SK-N-SH (cell line): ENCODE results near the gene MYH10. TPM values are rescaled to one million over a fixed set of nuclear protein-coding genes. Genes with fewer than 3 reads are reported as not detected.

Experiments
- CTCF ChIA-PET: fragments of 300-600, 350-600 bp; formaldehyde crosslinking; extraction: SDS; loops from one replicate; lab custom pipeline; 2021; lab: Yijun Ruan, JAX
- POLR2A ChIA-PET: fragments of 350-600 bp; sonication (Branson Sonifier 250); formaldehyde crosslinking; extraction: SDS; loops from one replicate; lab custom pipeline; 2020; ENCODE audit warnings: antibody characterized with exemption, inconsistent platforms; lab: Yijun Ruan, JAX
- DNase-seq: peaks from one replicate; pipeline ENCODE4 v3.0.0; 2012
- H2AFZ ChIP-seq: fragments of 200-600 bp; sonication (generic); 2 replicates; pipeline ENCODE4 v1.8.1; 2016; ENCODE audit warnings: antibody characterized with exemption, mild to moderate bottlenecking, low read depth
- H3F3A ChIP-seq: fragments of 200-600 bp; sonication (generic); replicated peaks from 2 replicates; pipeline ENCODE3; 2016; ENCODE audit warnings: antibody characterized with exemption, mild to moderate bottlenecking; ENCODE audit not compliant: insufficient read depth
- H3K27ac ChIP-seq, 2 experiments: fragments of 200-500 bp in 1 of 2; fragments of 200-600 bp in 1 of 2; sonication (Bioruptor generic) in 1 of 2; sonication (generic), shearing (Covaris generic) in 1 of 2; 2 replicates each; pipeline versions ENCODE4 v1.5.1 to v1.6.1; 2014 to 2016; ENCODE audit warnings: low read depth in 2 of 2, inconsistent platforms in 1 of 2, low read length in 1 of 2, mild to moderate bottlenecking in 1 of 2, mixed read lengths in 1 of 2
- H3K27me3 ChIP-seq: fragments of 200-600 bp; sonication (generic), shearing (Covaris generic); 2 replicates; pipeline ENCODE4 v1.6.1; 2016; ENCODE audit warnings: mixed run types; ENCODE audit not compliant: insufficient read depth
- H3K36me3 ChIP-seq, 2 experiments: fragments of 200-500 bp in 1 of 2; fragments of 200-600 bp in 1 of 2; sonication (Bioruptor generic) in 1 of 2; sonication (generic) in 1 of 2; replicated peaks in 1 of 2; 2 replicates each; pipeline versions ENCODE3 to v1.5.1; 2014 to 2016; ENCODE audit warnings: low read length in 1 of 2, mild to moderate bottlenecking in 1 of 2; ENCODE audit not compliant: insufficient read depth in 2 of 2, control insufficient read depth in 1 of 2
- H3K4me1 ChIP-seq, 2 experiments: fragments of 200-500 bp in 1 of 2; fragments of 200-600 bp in 1 of 2; sonication (Bioruptor generic) in 1 of 2; sonication (generic), shearing (Covaris generic) in 1 of 2; 2 replicates each; pipeline versions ENCODE4 v1.5.1 to v1.6.1; 2014 to 2016; ENCODE audit warnings: low read depth in 1 of 2, low read length in 1 of 2, mixed run types in 1 of 2; ENCODE audit not compliant: insufficient read depth in 2 of 2, control insufficient read depth in 1 of 2
- H3K4me2 ChIP-seq: fragments of 200-600 bp; sonication (generic), shearing (Covaris generic); 2 replicates; pipeline ENCODE4 v1.6.1; 2017; ENCODE audit warnings: mixed run types
- H3K4me3 ChIP-seq, 2 experiments: fragments of 200-500 bp in 1 of 2; fragments of 200-600 bp in 1 of 2; sonication (Bioruptor generic) in 1 of 2; sonication (generic), shearing (Covaris generic) in 1 of 2; 2 replicates each; pipeline versions ENCODE4 v1.5.1 to v1.8.1; 2014 to 2016; ENCODE audit warnings: low read depth in 2 of 2, inconsistent platforms in 1 of 2, low read length in 1 of 2, mild to moderate bottlenecking in 1 of 2, mixed read lengths in 1 of 2, moderate library complexity in 1 of 2
- H3K79me2 ChIP-seq: fragments of 200-600 bp; sonication (generic); 2 replicates; pipeline ENCODE4 v1.8.1; 2017; ENCODE audit warnings: mild to moderate bottlenecking; ENCODE audit not compliant: insufficient read depth
- H3K9ac ChIP-seq: fragments of 200-600 bp; sonication (generic); 2 replicates; pipeline ENCODE4 v1.6.1; 2017; ENCODE audit warnings: mixed run types
- H3K9me2 ChIP-seq: fragments of 200-600 bp; sonication (generic); 2 replicates; pipeline ENCODE4 v1.6.1; 2017; ENCODE audit warnings: mixed run types
- H3K9me3 ChIP-seq: fragments of 200-600 bp; sonication (generic); 2 replicates; pipeline ENCODE4 v1.6.1; 2017; ENCODE audit warnings: mixed run types, mild to moderate bottlenecking, moderate library complexity
- H4K20me1 ChIP-seq: fragments of 200-600 bp; sonication (generic); 2 replicates; pipeline ENCODE4 v1.6.1; 2017; ENCODE audit warnings: mild to moderate bottlenecking, mixed run types; ENCODE audit not compliant: insufficient read depth
- CHD2 ChIP-seq: fragments of 150-350 bp; IDR thresholded peaks from 2 replicates; pipeline ENCODE4 v1.6.1; 2018; ENCODE audit warnings: low read length; ENCODE audit not compliant: partially characterized antibody
- EP300 ChIP-seq, 2 experiments: IDR thresholded peaks; 2 replicates each; pipeline versions ENCODE4 v1.4.0 to v1.6.1; 2012; ENCODE audit warnings: borderline replicate concordance in 1 of 2, low read depth in 1 of 2, low read length in 1 of 2
- FOSL2 ChIP-seq: IDR thresholded peaks from 2 replicates; pipeline ENCODE4 v1.4.0; 2012; ENCODE audit warnings: low read depth, mild to moderate bottlenecking, moderate library complexity, borderline replicate concordance
- FOXJ3 ChIP-seq: sonication (generic); formaldehyde crosslinking; IDR thresholded peaks from 2 replicates; pipeline ENCODE4 v1.5.1; 2020; ENCODE audit warnings: mild to moderate bottlenecking, missing genetic modification reagents
- GATA2 ChIP-seq: sonication (generic); formaldehyde crosslinking; IDR thresholded peaks from 2 replicates; pipeline ENCODE4 v1.5.0; 2020; ENCODE audit warnings: mild to moderate bottlenecking, missing genetic modification reagents
- JUND ChIP-seq: IDR thresholded peaks from 2 replicates; pipeline ENCODE4 v1.4.0; 2012
- MAX ChIP-seq: IDR thresholded peaks from 2 replicates; pipeline ENCODE4 v1.4.0; 2012; ENCODE audit warnings: low read depth
- MEF2A ChIP-seq: IDR thresholded peaks from 2 replicates; pipeline ENCODE4 v1.4.0; 2012; ENCODE audit warnings: low read depth, borderline replicate concordance
- MXI1 ChIP-seq: IDR thresholded peaks from 2 replicates; pipeline ENCODE4 v1.6.1; 2012; ENCODE audit warnings: mild to moderate bottlenecking, low read depth, low read length, improper control_type of control experiment
- PBX3 ChIP-seq: IDR thresholded peaks from 2 replicates; pipeline ENCODE4; 2012
- RAD21 ChIP-seq: IDR thresholded peaks from 2 replicates; pipeline ENCODE4 v1.6.1; 2012; ENCODE audit warnings: mild to moderate bottlenecking, low read length
- RCOR1 ChIP-seq: fragments of 150-350 bp; IDR thresholded peaks from 2 replicates; pipeline ENCODE4 v1.6.1; 2017; ENCODE audit warnings: antibody characterized with exemption, low read length
- REST ChIP-seq: IDR thresholded peaks from 2 replicates; pipeline ENCODE4 v1.6.1; 2012; ENCODE audit warnings: mild to moderate bottlenecking, low read depth, low read length, moderate library complexity
- SMC3 ChIP-seq: IDR thresholded peaks from 2 replicates; pipeline ENCODE4 v1.6.1; 2012; ENCODE audit warnings: low read depth, low read length, improper control_type of control experiment
- TAF1 ChIP-seq: IDR thresholded peaks from 2 replicates; pipeline ENCODE4 v1.6.1; 2012; ENCODE audit warnings: low read depth, mild to moderate bottlenecking, low read length, moderate library complexity, borderline replicate concordance
- TCF12 ChIP-seq: IDR thresholded peaks from 2 replicates; pipeline ENCODE4 v1.4.0; 2012
- USF1 ChIP-seq: IDR thresholded peaks from 2 replicates; pipeline ENCODE4 v1.4.0; 2012; ENCODE audit warnings: low read depth, borderline replicate concordance
- USF2 ChIP-seq: fragments of 150-350 bp; IDR thresholded peaks from 2 replicates; pipeline ENCODE4 v1.6.1; 2017; ENCODE audit warnings: antibody characterized with exemption, low read length, low read depth, borderline replicate concordance
- ZBTB33 ChIP-seq: IDR thresholded peaks from 2 replicates; pipeline ENCODE4 v1.4.0; 2012; ENCODE audit warnings: low read depth, borderline replicate concordance
- WGBS: methylation state at CpG from one replicate; pipeline ENCODE4 v1.1.6; 2017; ENCODE audit warnings: low lambda C conversion rate; 5-methylcytosine and 5-hydroxymethylcytosine counted together
- polyA plus RNA-seq, 3 experiments: library from polyadenylated mRNA; depleted of rRNA; stranded (reverse); fragments of >200 nt; gene quantifications; 2 replicates each; pipeline ENCODE4 v1.2.3, GENCODE V29; 2012

MYH10 gene
- polyA plus RNA-seq, 1 of the 3 experiments (the other 2 are of a cell fraction): 64.2 TPM

- H3K4me3 ChIP-seq: no peak overlapping the region
- peaks cover 0 to 6% of the 10 kb centered on the region in 2 experiments; a peak in 1 of 4 replicates for H3K4me1 ChIP-seq
- 97% methylated on average over 2 of the region's 2 CpGs for WGBS
- no peak overlapping the region for H3K9ac ChIP-seq
- H3K27ac ChIP-seq: no peak overlapping the region
- H3K36me3 ChIP-seq: peaks cover 4 to 36% of the 10 kb centered on the region in 2 experiments
- H3K27me3 ChIP-seq: no peaks in the 10 kb centered on the region
- H3K9me2 ChIP-seq: no peaks in the 10 kb centered on the region
- H3K4me2 ChIP-seq: no peak overlapping the region
- H3K79me2 ChIP-seq: peaks cover 96% of the 10 kb centered on the region
- H3K9me3 ChIP-seq: no peaks in the 10 kb centered on the region
- no peak for DNase-seq
- no peak overlapping the region for H2AFZ ChIP-seq
- CTCF ChIA-PET: no interaction called here
- TF ChIP-seq USF1 (no peak), GATA2 (CRISPR knock-in tag) (no peak), JUND (no peak), PBX3 (no peak), CHD2 (no peak), MEF2A (no peak), FOSL2 (no peak), RCOR1 (no peak), MAX (no peak), FOXJ3 (no peak), USF2 (no peak), EP300 (IDR thresholded peaks at IDR 0.05; ENCODE audit: borderline replicate concordance in 1 of 2, low read depth in 1 of 2, low read length in 1 of 2) (no peak), ZBTB33 (no peak), SMC3 (no peak), TAF1 (no peak), MXI1 (no peak), REST (no peak), RAD21 (no peak), TCF12 (no peak)
- H4K20me1 ChIP-seq: peaks cover 48% of the 10 kb centered on the region
- POLR2A ChIA-PET: no interaction called here
- peaks cover 16% of the 10 kb centered on the region for H3F3A ChIP-seq
Measured at GRCh38 chr17:8610558-8610957, 20.0 kb downstream of the MYH10 start.
